GM19397 (cell line): ENCODE results near the gene LHCGR.
"Not testable (repeated sequence)": the region's sequence is repeated elsewhere in the genome, so short reads cannot be mapped to it uniquely, and the experiment has no call there.

Experiments used
- ATAC-seq: cut with Tn5 transposase; IDR thresholded peaks from one replicate; pipeline ENCODE4 v1.9.1; 2021; ENCODE audit warnings: mild to moderate bottlenecking, moderate library complexity; ENCODE audit not compliant: unreplicated experiment

Gene LHCGR

GRCh38 chr2:48749291-48750127 lies 6.0 kb downstream of the LHCGR start:
- ATAC-seq: peak; percentile 47

GRCh38 chr2:48747319-48747718 lies 8.2 kb downstream of the LHCGR start:
- no peak for ATAC-seq

- not testable (repeated sequence) for ATAC-seq
These were observed 16.3 kb downstream of the LHCGR start for GRCh38 chr2:48739236-48739635.

- ATAC-seq: no peak
These were observed 16.7 kb downstream of the LHCGR start for GRCh38 chr2:48738806-48739205.

- ATAC-seq: no peak
These were observed 19.3 kb downstream of the LHCGR start for GRCh38 chr2:48736251-48736650.

- ATAC-seq: no peak
These were observed 20.8 kb downstream of the LHCGR start for GRCh38 chr2:48734576-48735303.

GRCh38 chr2:48733067-48733503 lies 22.4 kb downstream of the LHCGR start:
- no peak for ATAC-seq

GRCh38 chr2:48728840-48729239 lies 26.7 kb downstream of the LHCGR start:
- no peak for ATAC-seq

- no peak for ATAC-seq
These were observed 27.2 kb downstream of the LHCGR start for GRCh38 chr2:48728295-48728694.

- ATAC-seq: no peak
These were observed 28.0 kb downstream of the LHCGR start for GRCh38 chr2:48727560-48727959.

- ATAC-seq: no peak
These were observed 29.6 kb downstream of the LHCGR start for GRCh38 chr2:48725696-48726494.

GRCh38 chr2:48724278-48724677 lies 31.2 kb downstream of the LHCGR start:
- ATAC-seq: no peak

GRCh38 chr2:48723129-48723528 lies 32.4 kb downstream of the LHCGR start:
- no peak for ATAC-seq

- ATAC-seq: no peak
These were observed 33.1 kb downstream of the LHCGR start for GRCh38 chr2:48722391-48722790.

- no peak for ATAC-seq
These were observed 34.4 kb downstream of the LHCGR start for GRCh38 chr2:48721158-48721557.

GRCh38 chr2:48719480-48720177 lies 35.9 kb downstream of the LHCGR start:
- ATAC-seq: no peak

- no peak for ATAC-seq
These were observed 37.7 kb downstream of the LHCGR start for GRCh38 chr2:48717846-48718245.

- no peak for ATAC-seq
These were observed 39.6 kb downstream of the LHCGR start for GRCh38 chr2:48715956-48716355.

GRCh38 chr2:48715042-48715899 lies 40.3 kb downstream of the LHCGR start:
- ATAC-seq: no peak

GRCh38 chr2:48714245-48714644 lies 41.3 kb downstream of the LHCGR start:
- ATAC-seq: no peak
